Stimulated activated CD4-positive, alpha-beta T cell treated with anti-CD3 and anti-CD28 coated beads, Interleukin-1b, Interleukin-23, amount 100 ng/mL, for 1 hour (primary cell): ENCODE results near the gene CFAP100.

Experiments used
- DNase-seq, 2 donors: peaks; one replicate each; pipeline ENCODE4 v3.0.0-alpha.2; 2020; ENCODE audit warnings: low read depth in 2 of 2

Gene CFAP100

GRCh38 chr3:126394179-126394976, at the start of gene CFAP100:
CFAP100 (plus strand) TSS chr3:126394909; CDS start chr3:126396001, 1,092 bp downstream.
- no peak for DNase-seq

DNA sequence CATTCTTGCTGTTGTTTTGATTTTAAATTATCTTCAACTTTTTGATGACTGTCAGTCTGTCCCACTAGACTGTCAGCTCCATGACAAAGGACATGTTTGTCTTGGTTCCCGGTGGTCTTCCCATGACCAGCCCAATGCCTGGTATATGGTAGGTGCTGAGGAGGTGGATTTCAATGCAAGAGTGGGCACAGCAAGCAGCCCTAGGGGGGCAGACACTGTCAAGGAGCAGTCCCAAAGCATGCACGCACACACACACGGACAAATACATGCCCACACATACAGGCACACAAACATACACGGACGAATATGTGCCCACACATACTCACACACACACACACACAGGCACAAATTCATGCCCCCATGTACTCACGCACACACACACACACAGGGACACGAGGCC, 49.5 kb upstream of the CFAP100 start:
- DNase-seq: no peak

DNA sequence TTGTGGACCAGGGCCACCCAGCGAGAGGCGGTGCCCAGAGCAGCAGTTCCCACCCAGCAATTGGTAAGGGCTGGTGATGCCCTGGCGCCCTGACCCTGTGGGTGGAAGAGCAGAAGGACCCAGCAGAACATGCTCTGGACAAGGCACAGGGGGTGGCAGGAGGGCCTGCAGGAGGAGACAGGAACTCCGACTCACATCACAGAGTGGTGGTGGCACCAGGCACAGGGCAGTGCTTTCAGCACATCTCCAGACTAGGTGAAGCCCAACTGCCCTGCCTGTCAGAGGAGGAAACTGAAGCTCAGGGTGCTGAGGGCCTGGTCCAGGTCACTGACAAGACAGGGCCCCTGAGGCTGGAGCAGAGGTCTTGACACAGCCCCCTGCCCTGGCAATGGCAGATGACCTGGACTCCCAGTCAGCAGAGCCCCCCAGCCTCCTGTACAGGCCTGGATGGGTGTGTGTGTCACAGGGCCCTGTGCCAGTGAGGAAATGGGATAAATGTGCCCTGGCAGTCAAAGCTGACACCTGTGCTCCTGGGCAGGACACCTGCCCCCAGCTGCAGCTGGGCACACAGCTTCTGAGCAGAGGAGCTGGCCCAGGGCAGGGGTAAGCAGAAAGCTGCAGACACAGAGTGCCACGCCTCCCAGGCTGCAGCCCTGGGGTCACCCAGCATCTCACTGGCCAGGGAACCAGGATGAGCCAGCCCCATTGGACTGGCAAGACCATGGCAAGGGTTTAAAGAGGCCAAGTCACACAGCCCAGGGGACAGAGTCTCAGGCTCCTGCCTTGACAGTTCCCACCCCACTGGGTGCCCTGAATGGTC, 48.9 kb upstream of the CFAP100 start:
- no peak for DNase-seq

DNA sequence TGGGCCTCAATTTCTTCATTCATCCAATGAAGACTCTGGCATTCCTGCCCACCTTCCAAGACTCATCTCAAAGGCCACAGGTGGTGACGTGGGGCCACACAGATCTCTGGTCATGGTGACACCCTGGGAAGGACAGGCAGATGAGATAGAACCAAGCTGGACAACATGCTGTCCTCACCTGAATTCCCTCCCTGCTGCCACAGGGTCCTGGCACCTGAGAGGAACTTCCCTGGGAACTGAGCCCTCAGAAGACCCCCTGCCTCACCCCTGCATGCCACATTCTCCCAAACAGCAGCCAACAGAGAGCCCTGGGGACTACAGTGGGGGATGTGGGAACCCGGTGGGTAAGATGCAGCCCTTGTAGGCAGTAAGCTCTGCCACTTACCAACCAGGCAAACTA, 48.2 kb upstream of the CFAP100 start:
- no peak for DNase-seq

GRCh38 chr3:126347543-126348161, 47.1 kb upstream of the CFAP100 start:
- no peak for DNase-seq

DNA sequence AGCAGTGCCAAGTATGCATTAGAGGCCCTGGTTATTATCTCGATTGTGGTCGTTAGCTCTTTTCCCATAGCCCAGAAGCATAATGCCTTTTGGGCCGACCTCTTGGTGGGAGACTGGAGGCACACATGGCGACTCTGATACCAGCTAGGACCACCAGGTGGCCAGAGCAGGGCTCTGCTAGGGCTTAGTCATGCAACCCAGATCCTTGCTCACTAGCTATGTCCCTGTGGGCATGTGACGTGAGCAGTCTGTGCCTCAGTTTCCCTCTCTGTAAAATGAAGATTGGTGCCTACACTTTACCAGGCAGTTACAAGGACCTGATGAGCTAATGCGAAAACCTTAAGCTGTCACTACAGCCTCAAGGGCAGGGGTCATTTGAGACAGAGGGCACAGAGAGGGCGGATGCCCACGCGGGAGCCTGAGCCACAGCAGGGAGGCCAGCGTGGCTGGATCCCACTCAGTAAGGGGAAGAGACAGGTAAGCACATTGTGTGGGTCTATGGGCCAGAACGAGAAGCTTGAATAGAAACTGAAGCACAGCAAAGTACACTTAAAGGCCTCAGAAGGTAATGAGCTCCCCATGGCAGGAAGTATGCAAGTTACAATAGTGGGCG, 46.3 kb upstream of the CFAP100 start:
- DNase-seq: no peak

GRCh38 chr3:126349071-126349470, 45.6 kb upstream of the CFAP100 start:
- DNase-seq: no peak

DNA sequence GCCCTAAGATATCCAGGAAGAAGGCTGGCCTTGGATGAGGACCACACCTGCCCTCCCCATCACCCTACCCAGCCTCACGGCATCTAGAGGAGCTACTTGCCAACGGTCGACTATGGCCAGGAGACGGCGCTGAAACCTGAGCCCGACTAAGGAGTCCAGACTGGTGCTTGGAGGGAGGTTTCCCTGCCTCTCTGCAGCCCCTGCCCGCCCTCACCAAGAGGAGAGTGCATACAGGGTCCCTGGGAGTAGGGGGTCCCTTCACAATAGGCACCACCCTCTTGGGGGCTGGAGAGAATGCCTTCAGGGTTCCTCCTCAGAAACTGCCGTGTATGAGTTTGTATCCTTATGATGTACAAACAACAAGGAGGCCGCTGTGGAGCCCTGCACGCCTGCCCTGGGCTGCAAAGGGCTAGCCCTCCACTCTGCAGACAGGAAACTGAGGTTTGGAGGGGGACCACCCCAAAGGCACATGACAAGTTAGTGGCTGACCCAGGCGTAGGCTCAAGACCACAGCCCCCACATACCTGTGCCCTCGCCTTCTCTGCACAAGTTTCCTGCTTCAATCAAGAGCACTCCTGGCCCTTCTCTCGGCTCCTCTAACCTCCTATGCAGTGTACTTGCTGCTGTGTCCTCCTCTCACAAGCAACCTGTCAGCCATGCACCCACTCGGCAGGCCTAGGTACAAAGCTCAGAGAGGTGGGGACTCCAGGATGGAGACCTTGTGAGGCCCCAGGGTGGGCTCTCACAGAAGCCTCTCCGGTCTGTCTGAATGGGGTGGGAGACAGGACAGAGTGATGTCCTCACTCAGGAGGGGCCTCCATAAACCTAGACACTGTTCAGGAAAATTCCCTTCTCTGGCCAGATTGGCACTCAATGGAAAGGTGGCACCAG, 44.9 kb upstream of the CFAP100 start:
- no peak for DNase-seq

- no peak for DNase-seq
Observed at GRCh38 chr3:126350502-126351085, 44.1 kb upstream of the CFAP100 start.

GRCh38 chr3:126351086-126351770, 43.5 kb upstream of the CFAP100 start:
- no peak for DNase-seq

DNA sequence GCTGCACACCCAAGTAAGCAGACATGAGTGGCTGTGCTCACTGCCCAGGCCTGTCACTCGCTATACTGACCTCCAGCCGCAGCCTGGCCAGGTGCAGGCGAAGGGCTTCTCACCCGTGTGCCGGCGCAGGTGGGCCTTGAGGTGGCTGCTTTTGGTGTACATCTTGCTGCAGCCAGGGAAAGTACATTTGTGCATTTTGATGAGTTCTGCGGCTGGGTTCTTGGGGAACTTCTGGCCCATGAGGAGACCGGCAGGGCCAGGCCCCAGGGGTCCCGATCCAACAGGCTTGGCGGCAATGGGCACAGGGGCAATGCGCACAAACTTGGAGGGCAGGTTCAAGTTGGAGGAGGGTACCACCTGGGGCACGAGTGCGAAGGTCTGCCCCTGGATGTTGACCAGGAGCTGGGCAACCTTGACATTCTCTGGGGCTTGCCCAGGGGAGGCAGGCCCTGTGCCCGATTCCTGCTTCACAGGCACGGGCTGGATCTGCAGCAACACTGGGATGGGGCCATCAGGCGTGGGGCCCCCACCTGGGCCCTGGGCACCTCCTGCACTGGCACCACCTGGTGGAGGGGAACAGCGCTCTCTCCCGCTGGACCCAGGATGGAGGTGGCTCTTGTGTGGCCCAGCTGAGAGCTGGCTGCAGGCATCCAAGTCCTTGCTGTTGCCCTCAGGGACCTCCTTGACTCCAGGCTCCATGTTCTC, 42.8 kb upstream of the CFAP100 start:
- no peak for DNase-seq

DNA sequence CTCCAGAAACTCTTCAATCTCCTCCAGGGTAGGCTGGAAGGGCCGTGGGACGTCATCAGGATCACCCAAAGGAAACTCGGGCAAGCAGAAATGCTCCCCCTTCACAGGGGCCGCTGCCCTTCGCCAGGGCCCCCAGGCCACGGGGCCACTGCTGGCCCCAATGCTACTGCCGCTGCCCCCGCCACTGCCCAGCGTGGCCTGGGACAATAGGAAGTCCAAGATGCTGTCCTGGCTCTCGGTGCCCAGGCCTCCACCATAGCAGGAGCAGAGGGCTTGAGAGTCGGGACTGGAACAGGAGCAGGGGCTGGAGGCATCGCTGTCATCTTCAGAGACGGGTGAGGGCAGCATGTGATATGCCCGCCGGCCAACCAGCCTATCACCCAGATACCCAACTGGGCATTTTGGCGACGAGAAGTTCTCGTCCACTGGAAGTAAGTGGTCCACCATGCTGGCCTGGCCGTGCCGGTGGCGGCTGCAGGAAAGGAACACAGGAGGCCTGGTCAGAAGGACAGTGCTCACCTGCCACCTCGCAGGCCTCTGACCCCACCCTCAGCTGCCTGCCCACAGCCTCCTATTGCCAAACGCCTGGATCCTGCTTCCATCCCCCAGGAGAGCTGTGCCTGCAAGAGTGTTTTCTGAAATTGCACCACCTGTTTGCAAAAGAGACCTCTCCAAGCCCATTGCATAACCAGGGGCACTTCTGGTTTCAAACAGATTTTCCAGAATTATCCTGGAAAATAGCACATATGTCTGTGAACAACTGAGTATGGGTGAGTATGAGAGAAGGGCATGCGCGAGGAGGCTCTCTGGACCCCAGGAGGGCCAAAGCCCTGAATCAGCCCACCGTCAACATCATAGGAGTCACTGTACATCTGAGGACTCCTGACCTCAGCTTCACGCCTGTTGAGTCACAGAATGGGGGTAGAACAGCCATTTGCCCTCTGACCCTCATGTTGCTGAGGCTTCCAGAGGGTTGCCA, 41.9 kb upstream of the CFAP100 start:
- no peak for DNase-seq

- no peak for DNase-seq
Observed at GRCh38 chr3:126353694-126354321, 40.9 kb upstream of the CFAP100 start.

DNA sequence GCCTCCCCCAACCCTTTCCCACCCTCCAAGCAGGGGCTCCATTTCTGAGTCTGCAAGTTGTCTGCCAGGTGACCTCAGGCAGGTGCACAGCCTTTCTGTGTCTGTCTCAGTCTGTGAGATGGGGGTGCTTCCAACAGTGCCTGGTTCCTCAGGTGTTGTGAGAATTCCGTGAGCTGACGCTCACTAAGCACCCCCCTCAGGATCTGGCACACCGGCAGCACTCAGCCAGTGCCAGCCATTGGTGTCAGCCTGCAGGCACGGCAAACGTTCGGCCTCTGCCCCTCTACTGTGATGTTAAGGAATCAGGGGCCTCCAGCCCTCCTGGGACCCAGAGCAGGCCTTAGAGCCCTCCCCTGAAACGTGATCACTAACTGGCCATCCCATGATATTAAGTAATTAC, 39.9 kb upstream of the CFAP100 start:
- DNase-seq: no peak

DNA sequence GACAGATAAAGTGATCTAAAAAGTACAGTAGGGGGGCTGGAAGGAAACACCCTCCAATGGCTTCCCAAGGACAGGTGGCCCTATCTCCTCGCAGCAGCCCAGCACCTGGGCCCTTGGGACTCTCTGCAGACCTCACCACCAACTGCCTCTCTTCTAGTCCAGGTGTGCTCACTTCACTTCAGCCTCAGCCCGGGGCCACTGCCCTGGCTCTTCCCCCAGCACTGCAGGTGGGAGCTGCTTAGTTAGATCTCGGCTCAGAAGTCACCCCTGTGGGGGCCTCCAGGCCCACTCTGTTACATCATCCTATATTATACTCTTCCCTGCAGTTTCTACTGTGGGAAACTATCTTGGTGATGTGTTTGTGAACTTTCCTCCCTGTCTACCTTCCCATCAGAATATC, 39.5 kb upstream of the CFAP100 start:
- DNase-seq: no peak

DNA sequence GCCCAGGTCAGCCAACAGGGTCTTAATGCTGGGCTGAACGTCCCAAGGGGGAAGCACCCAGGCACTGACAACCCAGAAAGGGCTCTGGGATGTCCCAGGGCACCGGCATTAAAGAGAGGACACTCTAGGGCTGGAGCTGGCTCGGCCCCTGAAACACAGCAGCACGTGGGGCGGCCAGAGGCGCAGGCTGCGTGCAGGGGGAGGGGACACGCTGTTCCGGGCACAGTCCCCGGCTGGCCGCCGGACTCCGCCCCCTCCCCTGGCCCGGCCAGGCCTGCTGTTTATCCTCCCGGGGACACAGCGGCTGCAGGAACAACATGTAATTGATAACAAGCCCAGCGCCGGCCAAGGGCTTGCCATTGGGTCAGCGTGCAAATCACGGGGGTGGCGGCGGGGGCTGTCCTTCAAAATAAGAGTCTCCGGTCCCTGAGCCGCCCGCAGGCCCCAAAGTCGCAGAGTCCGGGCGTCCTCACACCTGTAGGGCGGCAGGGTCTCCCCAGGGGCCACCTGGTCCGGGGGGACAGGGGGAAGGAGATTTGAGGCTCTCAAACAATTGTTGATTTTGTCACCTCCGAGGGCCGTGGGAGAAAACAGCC, 38.8 kb upstream of the CFAP100 start:
- DNase-seq: no peak
